GM18867 (cell line): Measurements from ENCODE around the gene HOXA2.

Experiments
- ATAC-seq: cut with Tn5 transposase; IDR thresholded peaks from one replicate; pipeline ENCODE4 v1.9.1; 2021; ENCODE audit warnings: mild to moderate bottlenecking, moderate library complexity; ENCODE audit not compliant: unreplicated experiment

Gene HOXA2

DNA sequence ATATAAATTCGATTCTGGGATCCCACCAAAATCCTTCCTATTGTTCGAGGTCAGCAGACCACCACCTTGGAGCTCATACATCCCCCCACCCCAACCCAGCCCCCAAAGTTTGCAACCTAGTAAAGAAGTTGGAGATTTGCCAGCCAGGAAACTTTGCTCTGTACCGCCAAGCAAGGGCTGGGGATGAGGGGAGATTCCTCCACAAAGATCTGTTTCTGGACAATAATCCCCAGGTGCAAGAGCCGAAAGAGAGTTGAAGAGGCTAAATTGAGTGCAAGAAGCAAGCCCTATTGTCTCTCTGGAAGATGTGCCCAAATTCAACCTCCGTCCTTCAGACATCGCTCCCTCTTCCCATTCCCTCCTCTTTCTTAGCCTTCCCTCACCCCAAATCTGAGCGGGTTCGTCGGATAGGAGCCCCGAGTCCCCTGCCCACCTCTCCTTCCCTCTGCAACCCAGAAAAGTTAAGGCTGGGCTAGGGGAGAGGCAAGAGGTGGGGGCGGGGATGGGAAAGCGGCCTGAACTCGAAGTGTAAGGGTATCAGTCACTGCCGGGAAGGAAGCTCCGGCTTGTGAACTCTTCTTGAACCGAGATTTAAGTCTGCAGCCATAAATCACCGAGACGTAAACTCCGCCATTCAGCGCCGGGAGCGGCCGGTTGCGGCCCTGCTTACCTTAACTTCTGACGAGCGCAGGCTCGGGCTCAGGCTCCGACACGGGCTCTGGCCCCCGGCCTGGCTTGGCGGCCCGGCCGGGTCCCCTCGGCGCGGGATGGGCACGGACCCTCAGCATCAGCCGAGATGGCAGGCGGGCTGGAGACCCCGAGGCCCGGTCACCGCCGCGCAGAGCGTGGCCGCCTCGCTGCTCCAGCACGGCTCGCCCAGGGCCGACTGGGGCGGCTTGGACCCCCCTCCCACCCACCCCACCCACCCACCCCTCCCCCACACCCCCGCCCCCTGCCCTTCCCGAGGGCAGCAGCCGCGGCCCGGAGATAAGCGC is 10.8 kb upstream of the HOXA2 start:
- ATAC-seq, result no peak

DNA sequence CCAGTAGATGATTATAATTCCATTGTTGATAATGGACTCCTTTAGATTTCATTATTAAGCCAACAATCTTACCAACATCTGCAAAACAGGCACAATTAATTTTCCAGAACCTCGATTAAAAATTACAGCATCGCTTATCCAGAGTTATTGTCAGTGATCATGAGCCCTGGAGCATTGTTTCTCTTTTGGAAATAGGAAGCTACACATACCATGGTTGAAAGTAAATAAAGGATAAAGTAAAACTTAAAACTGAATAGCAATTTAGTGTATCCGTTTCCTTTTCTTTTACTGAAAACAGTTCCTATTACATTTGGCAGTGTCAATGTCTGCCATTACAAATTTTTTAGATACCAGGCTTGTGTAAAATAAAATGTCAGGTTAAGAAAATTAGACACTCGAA is 9.9 kb upstream of the HOXA2 start:
- no peak for ATAC-seq

DNA sequence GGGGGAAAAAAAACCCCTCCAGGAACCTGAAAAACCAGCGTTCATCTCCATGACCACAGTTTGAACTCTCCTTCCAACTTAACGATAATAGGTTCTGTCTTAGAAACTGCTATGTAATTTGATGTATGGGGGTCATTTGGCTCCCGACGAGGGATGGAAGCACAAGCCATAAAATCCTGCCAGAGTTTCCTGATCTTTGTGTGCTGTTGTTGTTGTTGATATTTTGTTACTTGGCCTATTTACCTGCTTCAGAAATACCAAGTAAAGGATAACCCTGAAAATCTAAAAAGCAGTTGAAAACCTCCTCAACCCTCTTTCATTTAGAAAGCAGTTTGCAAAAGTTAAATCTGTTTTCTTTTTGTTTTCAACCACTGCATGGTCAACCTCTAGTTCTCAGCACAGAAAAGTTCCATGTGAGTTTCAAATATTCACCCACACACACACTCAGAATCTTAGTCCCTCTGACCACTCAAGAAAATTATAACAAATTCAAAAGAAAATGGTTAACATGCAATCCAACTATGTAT is 9.3 kb upstream of the HOXA2 start:
- ATAC-seq, result no peak

DNA sequence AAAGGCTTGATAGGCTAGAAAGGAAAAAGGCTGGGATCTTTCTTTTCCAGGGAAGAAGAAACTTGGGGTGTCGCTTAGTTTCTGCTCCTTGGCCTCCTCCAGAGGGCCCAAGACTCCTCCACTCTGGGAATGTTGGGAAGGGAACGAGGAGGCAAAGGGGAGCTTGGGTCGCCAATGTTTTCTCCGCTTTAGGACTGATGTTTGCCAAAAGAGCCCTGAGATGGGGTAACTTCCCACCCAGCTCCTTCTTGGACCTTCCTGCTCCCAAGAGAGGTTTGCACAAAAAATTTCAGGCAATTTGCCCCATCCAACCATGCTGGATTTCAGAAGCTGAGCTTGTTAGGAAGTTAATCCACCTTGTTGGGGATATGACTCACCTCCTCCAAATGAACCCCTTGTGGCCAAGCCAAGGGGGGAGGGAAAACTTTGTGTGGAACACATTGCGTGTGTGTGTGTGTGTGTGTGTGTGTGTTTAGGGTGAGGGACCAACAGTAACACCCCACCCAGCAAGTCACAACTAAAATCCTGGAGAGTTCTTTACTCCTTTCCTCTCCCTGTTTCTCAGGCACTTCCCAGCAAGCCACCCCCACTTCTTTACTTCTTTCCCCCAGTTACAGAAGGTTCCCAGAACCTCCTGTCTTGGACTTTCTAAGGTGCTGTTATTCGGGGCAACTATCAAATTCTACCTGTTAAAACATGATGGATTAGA is 8.7 kb upstream of the HOXA2 start:
- no peak for ATAC-seq

DNA sequence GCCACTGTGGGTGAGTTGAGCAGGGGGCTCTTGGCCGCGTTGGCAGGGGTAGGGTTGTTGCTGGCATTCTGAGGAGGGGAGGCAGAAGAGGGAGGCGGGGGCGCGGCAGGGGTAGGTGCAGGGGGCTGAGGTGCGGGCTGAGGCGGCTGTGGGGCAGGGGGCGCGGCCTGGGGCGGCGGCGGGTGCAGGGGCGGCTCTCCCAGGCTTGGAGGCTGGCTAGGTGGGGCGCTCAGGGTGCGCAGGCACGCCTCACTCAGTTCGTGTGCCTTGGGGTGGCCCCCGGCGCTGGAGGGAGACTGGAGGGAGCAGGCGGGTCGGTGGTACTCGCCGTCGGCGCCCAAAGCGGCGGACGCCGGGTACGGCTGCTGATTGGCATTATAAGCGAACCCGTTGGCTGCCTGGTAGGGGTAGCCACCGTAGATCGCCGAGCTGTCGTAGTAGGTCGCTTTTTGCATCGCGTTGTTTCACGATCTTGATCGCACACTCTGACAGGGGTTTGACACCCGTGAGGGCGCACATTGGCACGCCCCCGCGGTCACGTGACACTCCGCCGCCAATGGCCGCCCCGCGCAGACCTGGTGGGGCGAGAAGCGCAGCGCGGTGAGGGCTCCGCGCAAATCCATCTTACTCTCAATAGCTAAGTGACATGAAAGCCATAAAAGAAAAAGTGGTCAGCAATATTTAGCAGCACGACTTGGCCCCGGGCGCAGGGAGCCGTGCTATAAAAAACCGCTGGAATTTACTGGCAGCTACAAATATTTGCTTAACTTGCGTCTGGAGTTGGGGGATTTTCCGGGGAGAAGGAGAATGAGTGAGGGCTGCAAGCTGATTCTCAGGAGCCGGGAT is 7.9 kb upstream of the HOXA2 start:
- ATAC-seq, result no peak

DNA sequence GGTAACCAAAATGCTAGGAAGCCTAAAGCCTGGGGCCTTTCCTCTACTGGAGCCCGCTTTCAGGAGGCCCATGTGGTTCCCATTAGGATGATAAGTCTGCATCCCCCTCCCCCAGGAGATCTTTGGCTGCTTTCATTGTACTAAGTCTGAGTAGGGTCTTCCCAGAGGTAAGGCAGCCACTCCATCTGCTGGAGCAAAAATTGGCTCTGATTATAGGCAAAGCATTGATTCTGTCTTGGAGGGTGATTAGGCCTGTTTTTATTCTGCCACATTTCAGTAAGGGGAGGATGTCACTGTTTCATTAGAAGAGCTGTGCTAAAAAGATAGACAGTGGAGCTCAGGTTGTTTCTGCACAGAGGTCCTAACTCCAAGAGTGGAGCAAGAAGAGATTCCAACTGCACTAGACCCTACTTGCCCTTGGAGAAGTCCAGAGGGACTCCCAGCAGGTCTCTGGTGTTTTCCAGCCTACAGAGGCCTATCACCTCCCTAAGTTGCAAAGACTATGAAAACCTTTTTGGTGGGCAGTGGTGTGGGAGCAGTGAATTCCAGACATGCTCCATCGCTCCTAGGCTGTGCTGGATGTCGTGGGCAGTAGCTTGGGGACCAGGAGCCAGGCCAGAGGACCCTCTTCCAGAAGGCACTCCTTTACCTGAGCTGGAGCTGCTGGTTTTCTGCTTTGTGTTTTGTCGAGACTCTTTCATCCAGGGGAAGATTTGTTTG is 7.1 kb upstream of the HOXA2 start:
- no peak for ATAC-seq

DNA sequence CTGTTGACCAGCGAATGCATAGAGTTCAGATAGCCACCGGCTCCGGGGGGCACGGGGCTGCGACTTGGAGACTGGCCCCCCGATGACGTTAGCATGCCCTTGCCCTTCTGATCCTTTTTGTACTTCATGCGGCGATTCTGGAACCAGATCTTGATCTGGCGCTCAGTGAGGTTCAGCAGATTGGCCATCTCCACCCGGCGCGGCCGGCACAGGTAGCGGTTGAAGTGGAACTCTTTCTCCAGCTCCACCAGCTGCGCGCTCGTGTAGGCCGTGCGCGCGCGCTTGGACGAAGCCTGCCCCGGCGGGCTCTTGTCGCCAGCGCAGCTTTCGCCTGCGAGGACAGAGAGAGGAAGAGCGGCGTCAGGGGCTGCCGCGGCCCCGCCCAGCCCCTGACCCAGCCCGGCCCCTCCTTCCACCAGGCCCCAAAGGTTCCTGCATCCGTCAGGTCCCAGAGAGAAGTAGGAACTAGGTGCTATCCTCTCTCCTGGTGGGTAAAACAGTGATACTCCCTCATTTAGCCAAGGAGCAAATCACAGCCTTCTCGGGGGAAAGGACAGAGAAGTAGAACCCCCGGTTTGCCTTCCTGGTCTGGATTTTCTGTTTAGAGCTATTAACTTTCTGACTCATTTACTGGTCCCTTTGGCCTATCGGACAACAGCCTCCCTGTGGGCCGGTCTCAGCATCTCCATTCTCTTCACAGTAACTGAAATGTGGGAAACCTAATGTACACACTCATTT is 6.1 kb upstream of the HOXA2 start:
- no peak for ATAC-seq

DNA sequence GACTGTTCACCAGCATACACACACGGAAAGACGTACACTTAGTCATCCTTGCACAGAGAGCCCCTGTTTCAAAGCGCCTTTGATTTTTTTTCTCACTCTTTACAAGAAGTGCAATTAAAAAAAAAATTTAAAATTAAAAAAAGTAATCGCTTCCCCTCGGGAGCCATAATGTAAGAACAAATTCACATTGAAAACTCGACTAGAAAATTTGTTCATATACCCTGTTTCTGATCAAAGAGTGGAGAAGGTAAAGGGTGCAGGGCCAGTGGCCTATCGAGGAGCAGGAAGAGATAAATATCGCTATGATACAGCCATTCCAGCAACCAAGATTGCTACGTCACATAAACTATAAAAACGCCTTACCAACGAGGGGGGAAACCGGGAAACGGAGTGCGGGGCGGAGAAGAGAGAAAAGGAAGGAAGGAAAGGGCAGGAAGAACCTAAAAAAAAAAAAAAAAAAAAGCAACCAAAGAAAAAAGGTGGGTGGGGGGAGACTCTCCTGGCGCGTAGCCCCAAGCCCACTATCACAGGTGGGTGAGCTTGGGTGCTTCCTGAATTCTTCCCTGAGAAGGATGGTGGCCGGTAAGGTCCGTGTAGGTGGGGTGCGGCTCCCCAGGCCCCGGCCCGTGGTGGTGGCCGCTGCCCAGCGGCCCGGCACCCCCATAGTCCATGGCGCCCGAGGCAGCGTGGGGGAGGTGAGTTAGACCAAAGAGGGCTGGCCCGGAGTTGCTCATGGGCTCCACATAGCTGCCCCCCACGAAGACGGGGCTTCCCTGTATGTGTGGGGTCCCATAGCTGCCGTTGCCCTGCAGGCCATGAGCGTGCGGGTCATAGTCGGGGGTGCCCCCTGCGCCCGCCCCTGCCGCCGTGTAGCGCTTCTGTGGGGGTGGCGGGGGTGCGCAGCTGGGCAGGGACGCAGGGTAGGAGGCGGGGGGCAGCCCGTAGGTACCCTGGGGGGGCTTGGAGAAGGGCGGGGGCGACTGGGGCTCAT is 5.2 kb upstream of the HOXA2 start:
- no peak for ATAC-seq

DNA sequence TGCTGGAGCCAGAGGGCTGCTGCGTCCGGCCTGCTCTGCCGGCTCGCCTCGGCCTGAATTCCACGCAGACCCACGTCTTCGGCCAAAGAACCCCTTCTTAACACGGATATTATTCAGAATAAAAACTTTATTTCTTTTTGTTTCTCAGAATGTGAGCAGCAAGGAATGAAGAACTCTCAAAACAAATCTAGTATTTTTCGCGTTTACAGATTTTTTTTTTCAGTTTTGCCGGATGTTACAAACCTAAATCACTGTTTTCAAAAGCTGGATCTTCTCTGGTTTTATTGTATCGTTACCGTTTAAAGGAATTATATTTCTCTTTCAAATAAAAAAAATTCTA is 4.4 kb upstream of the HOXA2 start:
- ATAC-seq, result no peak

DNA sequence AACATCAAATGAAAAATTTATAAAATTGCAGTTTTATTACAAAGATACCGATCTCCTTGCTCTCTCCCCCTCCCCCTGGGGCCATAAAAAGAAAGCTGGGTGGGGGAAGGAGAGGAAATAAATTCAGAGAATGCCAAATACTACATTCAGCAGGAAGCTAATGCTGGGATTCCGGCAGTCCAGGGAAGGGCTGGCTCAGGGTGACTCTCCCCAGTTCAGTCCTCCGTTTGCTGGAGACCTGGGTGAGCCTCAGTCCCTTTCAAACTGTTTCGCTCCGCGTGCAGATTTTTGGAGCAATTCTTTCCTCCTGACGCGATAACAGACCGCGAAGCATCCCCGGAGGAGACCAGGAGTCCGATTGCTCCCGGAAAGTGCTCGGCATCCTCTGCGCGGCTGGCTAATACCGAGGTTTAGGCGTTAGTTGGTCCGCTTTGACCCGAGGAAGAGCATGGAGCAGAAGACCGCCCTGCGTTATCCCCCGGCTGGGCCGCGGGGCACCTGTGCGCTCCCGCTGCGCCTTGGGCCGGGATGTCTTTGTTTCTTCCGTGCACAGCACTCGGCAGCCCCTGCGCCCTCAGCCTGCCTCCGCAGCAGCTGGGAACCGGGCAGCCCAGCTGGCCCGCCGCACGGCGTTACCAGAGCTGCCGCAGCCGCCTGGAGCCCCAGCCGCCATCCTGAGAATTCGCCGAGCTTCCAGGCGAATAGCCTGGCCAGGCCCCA is 3.9 kb upstream of the HOXA2 start:
- ATAC-seq, result no peak

DNA sequence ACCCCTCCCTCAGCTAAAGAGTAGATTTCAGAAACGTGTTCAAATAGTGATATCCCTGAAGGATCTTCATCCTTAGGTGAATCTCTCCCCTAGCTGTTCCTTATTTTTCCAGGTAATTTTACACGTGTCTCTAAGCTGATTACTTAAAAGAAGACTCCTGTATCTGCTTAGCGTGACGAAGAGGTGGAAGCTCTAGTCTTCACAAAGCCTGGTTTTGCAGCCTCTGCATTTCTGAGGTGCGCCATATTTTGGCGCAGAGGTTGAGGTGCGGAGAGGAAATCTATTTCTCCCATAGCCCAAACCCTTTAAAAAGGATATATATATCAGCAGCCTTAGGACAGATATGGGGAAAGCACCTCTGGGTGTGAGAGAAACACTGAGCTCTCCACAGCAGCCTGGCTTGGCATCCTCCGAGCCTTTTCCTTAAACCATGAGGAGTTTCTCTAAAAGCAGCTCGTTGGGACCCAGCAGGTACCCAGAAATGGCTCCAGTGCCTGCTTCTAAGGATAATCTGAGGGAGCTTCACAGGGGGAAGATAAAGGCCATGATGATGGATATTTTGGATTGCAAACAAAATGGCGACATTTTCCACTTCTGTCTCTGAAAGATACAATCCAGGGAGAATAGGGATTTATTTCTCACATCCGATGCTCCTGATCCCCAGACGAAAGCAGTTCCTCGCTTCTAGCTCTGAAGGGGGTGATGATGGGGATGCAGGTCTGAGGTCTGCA is 3.0 kb upstream of the HOXA2 start:
- no peak for ATAC-seq

DNA sequence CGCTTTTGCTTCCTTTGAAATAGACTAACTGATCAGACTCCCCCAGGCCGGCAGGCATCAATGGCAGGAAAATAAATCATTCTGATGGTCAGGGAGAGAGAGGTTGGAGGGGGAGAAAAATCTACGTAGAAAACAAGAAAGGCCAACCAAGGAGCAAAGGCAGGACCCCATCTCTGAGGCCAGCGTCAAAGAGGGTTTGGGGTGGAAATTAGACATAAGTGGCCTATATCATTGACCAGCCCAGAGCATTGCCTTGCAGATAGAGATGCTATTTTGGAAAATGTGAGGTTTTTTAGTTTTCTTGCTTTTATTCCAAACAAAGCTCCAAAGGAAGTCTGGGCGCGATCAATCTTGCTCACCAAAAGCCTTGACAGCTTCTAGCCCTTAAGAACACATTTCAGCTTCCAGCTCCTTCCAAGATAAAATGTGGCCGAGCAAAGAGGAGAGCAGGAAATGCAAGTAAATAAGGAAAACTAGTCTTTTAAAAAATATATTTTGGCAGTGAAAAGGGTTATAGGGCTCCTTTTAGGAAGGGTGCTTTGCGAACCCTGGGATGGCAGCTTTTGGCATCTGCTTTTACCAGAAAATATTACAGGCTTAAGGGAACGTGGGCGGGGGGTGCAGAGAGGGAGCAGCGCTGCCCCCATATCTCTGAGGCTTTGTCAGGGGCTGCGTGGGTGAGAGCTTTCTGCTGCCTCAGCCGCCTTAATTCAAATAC is 2.0 kb upstream of the HOXA2 start:
- no peak for ATAC-seq

DNA sequence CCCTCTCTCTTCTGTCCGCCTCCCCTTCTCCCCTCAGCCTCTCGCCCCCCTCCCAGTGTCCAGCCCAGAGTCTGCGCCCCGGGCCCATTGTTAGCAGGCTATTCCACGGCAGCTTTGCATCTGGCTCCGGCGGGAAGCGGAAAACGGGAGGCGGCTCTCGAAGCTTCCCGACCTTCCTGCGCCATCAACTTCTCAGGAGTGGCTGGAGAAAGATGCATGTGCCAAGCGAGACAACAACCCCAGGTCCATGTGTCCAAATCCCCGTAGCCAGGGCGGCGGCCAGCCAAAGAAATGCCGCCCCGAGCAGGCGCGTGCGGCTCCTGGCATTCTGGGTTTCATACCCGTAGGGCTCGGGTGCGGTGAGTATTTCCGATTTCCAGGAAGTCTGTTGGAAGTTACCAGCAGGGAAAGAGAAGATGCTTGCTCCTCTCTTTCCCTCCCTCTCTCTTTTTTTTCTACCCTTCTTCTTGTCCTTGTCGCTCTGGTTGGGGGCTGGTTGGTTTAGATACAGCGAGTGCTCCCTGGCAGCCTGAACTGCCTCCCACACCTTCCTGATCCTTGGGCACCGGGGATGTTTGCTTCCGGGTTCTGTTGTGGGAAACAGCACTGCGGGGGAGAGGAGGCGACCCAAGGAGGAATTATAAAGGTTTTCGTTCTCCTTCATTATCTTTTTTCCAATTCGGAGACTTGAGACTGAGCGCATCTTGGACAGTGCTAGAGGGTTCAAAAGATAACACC is 1.2 kb upstream of the HOXA2 start:
- no peak for ATAC-seq

DNA sequence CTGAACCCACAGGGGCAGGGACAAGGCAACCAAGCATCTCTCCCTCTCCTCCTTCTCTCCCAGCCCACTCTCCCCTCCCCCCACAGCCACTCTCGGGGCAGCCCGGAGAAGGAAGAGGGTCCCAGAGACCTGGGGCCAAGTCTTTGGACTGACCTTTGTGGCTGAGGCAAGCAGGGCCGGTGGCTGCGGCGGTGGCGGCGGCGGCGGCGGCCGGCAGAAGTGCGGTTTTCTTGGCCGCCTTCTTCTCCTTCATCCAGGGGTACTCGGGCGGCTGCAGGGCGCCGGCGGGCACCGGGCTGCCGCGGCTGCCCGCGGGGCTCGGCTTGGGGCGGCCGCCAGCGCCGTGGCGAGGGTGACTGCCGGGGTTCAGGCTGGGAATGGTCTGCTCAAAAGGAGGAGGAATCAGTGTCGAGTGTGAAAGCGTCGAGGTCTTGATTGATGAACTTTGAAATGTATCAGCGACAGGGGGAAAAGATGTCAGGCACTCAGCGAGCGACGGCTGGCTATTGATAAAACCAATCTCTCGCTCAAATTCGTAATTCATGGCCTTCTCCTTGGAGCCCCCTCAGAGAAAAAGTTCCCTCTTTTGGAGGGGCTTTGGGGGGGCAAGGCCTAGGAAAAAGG is 414 bp downstream of the HOXA2 start:
- ATAC-seq, result no peak

DNA sequence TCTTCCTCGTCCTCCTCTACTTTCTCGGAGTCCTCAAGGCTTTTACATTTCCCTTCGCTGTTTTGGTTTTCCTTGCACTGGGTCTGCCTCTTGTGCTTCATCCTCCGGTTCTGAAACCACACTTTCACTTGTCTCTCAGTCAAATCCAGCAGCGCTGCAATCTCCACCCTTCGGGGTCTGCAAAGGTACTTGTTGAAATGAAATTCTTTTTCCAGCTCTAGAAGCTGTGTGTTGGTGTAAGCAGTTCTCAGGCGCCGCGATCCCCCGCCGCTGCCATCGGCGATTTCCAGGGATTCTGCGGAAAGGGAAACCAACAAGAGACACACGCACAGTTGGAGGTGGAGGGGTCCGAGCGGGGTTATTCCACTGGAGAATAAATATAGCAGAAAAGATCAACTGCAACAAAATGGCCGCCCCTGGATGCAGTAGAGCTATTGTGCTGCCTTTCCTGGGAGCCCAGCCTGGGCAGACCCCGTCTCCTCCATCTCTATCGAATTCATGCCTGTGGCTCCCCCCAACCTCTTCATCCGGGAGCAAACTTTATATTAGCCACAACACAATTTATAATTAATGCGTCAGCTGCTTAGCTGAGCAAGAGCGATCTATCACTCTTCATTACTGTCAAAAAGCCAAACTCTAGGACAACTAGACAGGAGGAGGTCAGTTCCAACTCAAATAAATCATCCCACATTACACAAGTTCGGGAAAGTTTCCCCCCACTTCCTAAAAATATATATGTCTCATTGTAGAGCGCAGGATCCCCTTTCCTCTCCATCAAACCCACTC is 1.1 kb downstream of the HOXA2 start:
- no peak for ATAC-seq
